Measurements from ENCODE around the gene MRTFA.

DNA sequence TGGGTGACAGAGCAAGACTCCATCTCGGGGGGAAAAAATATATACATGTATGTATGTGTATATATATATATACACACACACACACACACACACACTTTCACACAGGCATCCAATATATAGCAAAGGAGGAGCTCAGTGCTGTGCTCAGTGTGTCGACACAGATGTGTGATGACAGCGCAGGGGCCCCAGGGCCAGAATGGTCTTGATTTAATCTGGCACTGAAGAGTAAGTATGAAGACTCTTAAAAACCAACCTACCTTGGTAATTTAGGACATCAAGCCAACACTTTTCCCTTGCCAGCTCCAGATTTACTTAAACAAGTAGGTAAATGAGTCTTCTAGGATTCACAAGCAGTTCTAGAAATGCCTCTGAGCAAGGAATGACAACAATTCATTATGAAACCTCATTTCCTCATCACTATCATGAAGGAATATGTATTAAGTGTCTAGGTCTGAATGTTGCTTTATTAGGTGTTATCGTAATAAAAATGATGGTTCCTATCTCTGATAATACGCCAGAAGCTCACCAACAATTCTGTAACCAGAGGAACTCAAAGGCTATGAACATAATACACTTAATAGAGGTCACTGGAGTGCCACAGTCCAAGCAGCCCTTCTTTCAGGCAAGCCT lies 194.6 kb downstream of the MRTFA start:
- TF ChIP-seq POLR2A (IDR thresholded peaks at IDR 0.05): no peak
- TF ChIP-seq, protein P1, sequence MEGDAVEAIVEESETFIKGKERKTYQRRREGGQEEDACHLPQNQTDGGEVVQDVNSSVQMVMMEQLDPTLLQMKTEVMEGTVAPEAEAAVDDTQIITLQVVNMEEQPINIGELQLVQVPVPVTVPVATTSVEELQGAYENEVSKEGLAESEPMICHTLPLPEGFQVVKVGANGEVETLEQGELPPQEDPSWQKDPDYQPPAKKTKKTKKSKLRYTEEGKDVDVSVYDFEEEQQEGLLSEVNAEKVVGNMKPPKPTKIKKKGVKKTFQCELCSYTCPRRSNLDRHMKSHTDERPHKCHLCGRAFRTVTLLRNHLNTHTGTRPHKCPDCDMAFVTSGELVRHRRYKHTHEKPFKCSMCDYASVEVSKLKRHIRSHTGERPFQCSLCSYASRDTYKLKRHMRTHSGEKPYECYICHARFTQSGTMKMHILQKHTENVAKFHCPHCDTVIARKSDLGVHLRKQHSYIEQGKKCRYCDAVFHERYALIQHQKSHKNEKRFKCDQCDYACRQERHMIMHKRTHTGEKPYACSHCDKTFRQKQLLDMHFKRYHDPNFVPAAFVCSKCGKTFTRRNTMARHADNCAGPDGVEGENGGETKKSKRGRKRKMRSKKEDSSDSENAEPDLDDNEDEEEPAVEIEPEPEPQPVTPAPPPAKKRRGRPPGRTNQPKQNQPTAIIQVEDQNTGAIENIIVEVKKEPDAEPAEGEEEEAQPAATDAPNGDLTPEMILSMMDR (IDR thresholded peaks at IDR 0.05): no peak

Data from adrenal gland (tissue), 5 donors.